ENCODE results near the gene PDPK1.

Gene PDPK1

GRCh38 chr16:2507665-2508064, 30.2 kb upstream of the PDPK1 start:
- no peak for DNase-seq

- DNase-seq = no peak
These were observed 29.0 kb upstream of the PDPK1 start for GRCh38 chr16:2508722-2509400.

- no peak for DNase-seq
These were observed 26.6 kb upstream of the PDPK1 start for GRCh38 chr16:2511128-2511800.

GRCh38 chr16:2511996-2512734, 25.7 kb upstream of the PDPK1 start:
- no peak for DNase-seq

- DNase-seq = no peak
These were observed 25.0 kb upstream of the PDPK1 start for GRCh38 chr16:2512735-2513404.

GRCh38 chr16:2513405-2514332, 24.2 kb upstream of the PDPK1 start, which contains the start of gene ATP6V0C:
Gene ATP6V0C (plus strand): TSS chr16:2513952. CDS start chr16:2514104, 152 bp downstream.
- peak; percentile 73 to 93 for DNase-seq

- DNase-seq = no peak
These were observed 23.3 kb upstream of the PDPK1 start for GRCh38 chr16:2514333-2515179.

GRCh38 chr16:2515180-2515851, 22.5 kb upstream of the PDPK1 start:
- DNase-seq = no peak

GRCh38 chr16:2516391-2517240, 21.2 kb upstream of the PDPK1 start:
- DNase-seq = no peak

- no peak for DNase-seq
These were observed 19.7 kb upstream of the PDPK1 start for GRCh38 chr16:2517954-2518605.

GRCh38 chr16:2518823-2519710, 18.8 kb upstream of the PDPK1 start:
- no peak for DNase-seq

GRCh38 chr16:2519711-2520080, 18.1 kb upstream of the PDPK1 start:
- DNase-seq = no peak

GRCh38 chr16:2520097-2520783, 17.6 kb upstream of the PDPK1 start, which contains the start of gene AMDHD2:
Gene AMDHD2 (plus strand): TSS chr16:2520371. CDS start chr16:2520459, 88 bp downstream.
- DNase-seq = peak; percentile 67 to 88

GRCh38 chr16:2520784-2521531, 16.9 kb upstream of the PDPK1 start:
- no peak for DNase-seq

GRCh38 chr16:2523801-2524231, 14.0 kb upstream of the PDPK1 start:
- no peak for DNase-seq

- DNase-seq = no peak
These were observed 13.4 kb upstream of the PDPK1 start for GRCh38 chr16:2524339-2524938.

All from NCI-H446 (cell line).